Measurements from ENCODE around the gene TMED3. TPM values are rescaled to one million over a fixed set of nuclear protein-coding genes. Genes with fewer than 3 reads are reported as not detected.

The TMED3 gene
- total and polyA plus RNA-seq, 9 of the 15 experiments (the other 6 are each of a cell fraction or from before 2014, with no cell fraction given): 6.1 to 89.6 (median 51.4) TPM

GRCh38 chr15:79283252-79284048 is 27.5 kb upstream of the TMED3 start:
- in situ Hi-C loops (cut with MboI) (no loop called here), intact Hi-C loops (cut with micrococcal nuclease) (no loop called here)
- no peak for FAIRE-seq
- TF ChIP-seq CXXC5 (CRISPR knock-in tag; IDR thresholded peaks at IDR 0.05): peak; percentile 24; the same call in 1 of the 2 replicates
- TF ChIP-seq CC2D1A (IDR thresholded peaks at IDR 0.05): no peak
- no peak for TF ChIP-seq TEAD4 (IDR thresholded peaks at IDR 0.05; ENCODE audit: low read length)
- no peak for TF ChIP-seq TEAD4 (CRISPR knock-in tag; IDR thresholded peaks at IDR 0.05; ENCODE audit: borderline replicate concordance)
- TF ChIP-seq MAZ (CRISPR knock-in tag; conservative IDR thresholded peaks at IDR 0.05 in 1 of 2, IDR thresholded peaks at IDR 0.05 in 1 of 2): 0 out of 4 replicates have a peak, but pooled peaks of 1 of the 2 experiments have one; percentile 36
- TF ChIP-seq, protein P1, sequence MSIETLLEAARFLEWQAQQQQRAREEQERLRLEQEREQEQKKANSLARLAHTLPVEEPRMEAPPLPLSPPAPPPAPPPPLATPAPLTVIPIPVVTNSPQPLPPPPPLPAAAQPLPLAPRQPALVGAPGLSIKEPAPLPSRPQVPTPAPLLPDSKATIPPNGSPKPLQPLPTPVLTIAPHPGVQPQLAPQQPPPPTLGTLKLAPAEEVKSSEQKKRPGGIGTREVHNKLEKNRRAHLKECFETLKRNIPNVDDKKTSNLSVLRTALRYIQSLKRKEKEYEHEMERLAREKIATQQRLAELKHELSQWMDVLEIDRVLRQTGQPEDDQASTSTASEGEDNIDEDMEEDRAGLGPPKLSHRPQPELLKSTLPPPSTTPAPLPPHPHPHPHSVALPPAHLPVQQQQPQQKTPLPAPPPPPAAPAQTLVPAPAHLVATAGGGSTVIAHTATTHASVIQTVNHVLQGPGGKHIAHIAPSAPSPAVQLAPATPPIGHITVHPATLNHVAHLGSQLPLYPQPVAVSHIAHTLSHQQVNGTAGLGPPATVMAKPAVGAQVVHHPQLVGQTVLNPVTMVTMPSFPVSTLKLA (conservative IDR thresholded peaks at IDR 0.05): no peak
- peak; percentile 95 for TF ChIP-seq EHMT2 (IDR thresholded peaks at IDR 0.05)
- no peak for TF ChIP-seq SRSF3 (IDR thresholded peaks at IDR 0.05; ENCODE audit: insufficient read depth, low read length)
- TF ChIP-seq ARHGAP35 (IDR thresholded peaks at IDR 0.05; ENCODE audit: partially characterized antibody): no peak
- no peak for TF ChIP-seq TSHZ1 (CRISPR knock-in tag; IDR thresholded peaks at IDR 0.05)
- 0 out of 2 replicates have a peak, but pooled peaks have one; percentile 20 for TF ChIP-seq ZNF263 (CRISPR knock-in tag; IDR thresholded peaks at IDR 0.05; ENCODE audit: borderline replicate concordance)

More at GRCh38 chr15:79283252-79284048, 27.5 kb upstream of the TMED3 start:
- Histone ChIP-seq H2AFZ (ENCODE audit: low read depth, low read length) (no peak overlapping the region), H3K4me1 (replicated peaks in 1 of 2; ENCODE audit: control insufficient read depth in 2 of 2, insufficient read depth in 2 of 2, low read length in 2 of 2) (peaks cover 0 to 4% of the 10 kb centered on the region in 2 experiments; a peak in 1 of 5 replicates), H3K4me3 (no peak overlapping the region), H3K9me3 (replicated peaks; ENCODE audit: control insufficient read depth, insufficient read depth, low read depth, low read length) (no peaks in the 10 kb centered on the region), H3K9ac (ENCODE audit: insufficient read depth in 1 of 2, low read depth in 2 of 2, low read length in 2 of 2) (no peak overlapping the region), H3K36me3 (ENCODE audit: control insufficient read depth, insufficient read depth, low read length) (no peaks in the 10 kb centered on the region), H3K79me2 (ENCODE audit: control insufficient read depth, insufficient read depth, low read length) (no peaks in the 10 kb centered on the region), H3K9me1 (ENCODE audit: control insufficient read depth, insufficient read depth, low read length) (no peaks in the 10 kb centered on the region), H3K27ac (ENCODE audit: extremely low read depth, low read depth, low read length) (no peak overlapping the region), H4K20me1 (replicated peaks; ENCODE audit: control insufficient read depth, insufficient read depth, low read length) (no peaks in the 10 kb centered on the region; the same call in 1 of the 2 replicates), H3K4me2 (ENCODE audit: insufficient read depth, low read length) (no peak overlapping the region), H3K27me3 (ENCODE audit: control insufficient read depth in 2 of 2, insufficient read depth in 2 of 2, low read length in 2 of 2) (peaks cover 17 to 28% of the 10 kb centered on the region in 2 experiments; a peak in 4 of 5 replicates)
- DNase-seq (ENCODE audit: extremely low read depth in 1 of 4, low spot score in 3 of 4) (peak; percentile 32 to 60 (median 55)), ATAC-seq (peak; percentile 91)
- ChIA-PET POLR2A (no interaction called here), CTCF (ENCODE audit: low intra/inter-chr PET ratio) (no interaction called here)
- no TSS peak for BruUV-seq (replicated peaks)
- WGBS (ENCODE audit: insufficient coverage, low coverage, missing lambda C conversion rate): 6% methylated on average over 45 of the region's 46 CpGs
